ENCODE measurements around the gene ZNF385C.

Gene ZNF385C

DNA sequence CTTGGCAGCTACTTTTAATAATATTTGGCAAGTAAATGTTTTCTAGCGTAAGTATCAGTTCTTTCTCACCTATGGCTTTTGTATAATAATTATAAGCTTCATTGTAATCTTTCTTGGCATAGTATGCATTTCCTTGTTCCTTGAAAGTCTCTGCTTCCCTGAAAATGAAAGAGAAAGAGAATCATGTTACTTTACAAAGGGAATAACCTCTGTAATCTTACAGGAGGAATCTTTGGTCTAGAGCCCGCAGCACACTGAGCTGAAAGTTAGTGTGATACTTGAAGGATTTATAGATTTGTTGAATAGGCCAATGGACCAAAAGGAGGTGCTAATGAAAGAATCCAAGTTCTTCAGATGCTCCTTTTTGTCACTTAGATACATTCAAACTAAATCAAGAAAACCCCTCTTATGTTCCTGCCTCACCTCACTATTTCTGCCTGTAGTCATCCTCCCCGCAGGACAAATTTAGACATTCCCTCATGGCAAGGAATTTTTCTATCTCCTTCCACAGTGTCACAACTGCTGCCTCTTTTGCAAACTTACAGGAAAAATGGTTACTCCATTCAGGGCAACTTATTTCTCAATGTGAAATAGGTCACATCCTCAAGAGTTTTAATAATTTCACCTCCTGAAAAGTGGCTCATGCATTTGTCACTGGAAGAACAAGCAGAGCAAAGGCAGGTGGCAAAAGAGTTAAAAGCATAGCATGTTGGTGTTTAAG is 97.7 kb downstream of the ZNF385C start:
- in situ Hi-C loops (cut with HindIII; ENCODE audit: low sequenced_read_pairs) = no loop called here

DNA sequence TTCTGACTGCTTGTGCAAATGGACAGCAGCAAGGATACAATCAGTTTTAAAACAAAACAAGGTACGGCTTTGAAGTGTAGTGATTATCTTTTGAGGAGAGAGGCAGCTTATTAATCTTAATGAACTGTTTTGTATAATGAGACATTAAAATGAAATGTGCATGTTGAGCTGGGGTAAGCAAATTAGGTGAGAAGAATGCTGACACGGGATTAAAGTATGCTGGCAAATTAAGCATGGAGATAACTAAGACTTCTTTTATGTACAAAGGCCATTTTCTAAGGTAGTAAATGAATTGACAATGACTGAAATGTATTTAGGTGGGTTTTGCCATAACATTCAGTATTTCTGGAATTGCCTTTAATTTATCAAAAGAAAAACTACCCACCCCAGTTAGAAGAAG is 99.8 kb downstream of the ZNF385C start:
- in situ Hi-C loops (cut with HindIII; ENCODE audit: low sequenced_read_pairs) = no loop called here

DNA sequence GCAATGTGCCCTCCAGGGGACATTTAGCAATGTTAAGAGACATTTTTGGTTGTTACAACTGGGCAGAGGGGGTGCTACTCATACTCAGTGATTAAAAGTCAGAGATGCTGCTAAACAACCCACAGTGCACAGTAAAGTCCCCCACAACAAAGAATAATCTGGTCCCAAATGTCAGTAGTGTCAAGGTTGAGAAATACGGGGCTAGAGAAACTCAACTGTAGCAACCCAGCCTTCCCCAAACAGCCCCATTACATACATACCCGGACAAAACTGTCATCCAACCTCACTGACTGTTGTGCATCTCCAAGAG is 101.5 kb downstream of the ZNF385C start:
- in situ Hi-C loops (cut with HindIII; ENCODE audit: low sequenced_read_pairs) = no loop called here

DNA sequence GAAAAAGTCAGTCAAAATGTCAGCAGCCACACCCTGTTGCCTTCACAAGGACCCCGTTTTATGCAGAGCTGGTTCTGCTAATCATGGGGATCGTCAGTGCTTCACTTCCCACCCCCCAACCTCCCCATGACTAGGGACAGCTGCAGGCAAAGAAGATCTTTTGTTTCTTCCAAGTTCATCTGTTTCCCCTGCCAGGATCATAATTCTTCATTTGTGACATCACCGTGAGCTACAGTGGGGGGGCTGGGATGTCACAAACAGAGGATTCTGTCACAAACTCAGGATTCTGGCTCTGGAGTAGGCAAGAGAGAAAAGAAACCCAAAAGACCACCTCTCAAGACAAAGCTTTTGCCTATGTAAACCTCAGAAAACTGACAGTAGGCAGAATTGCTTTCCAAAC is 105.7 kb downstream of the ZNF385C start:
- in situ Hi-C loops (cut with HindIII; ENCODE audit: low sequenced_read_pairs) = no loop called here

DNA sequence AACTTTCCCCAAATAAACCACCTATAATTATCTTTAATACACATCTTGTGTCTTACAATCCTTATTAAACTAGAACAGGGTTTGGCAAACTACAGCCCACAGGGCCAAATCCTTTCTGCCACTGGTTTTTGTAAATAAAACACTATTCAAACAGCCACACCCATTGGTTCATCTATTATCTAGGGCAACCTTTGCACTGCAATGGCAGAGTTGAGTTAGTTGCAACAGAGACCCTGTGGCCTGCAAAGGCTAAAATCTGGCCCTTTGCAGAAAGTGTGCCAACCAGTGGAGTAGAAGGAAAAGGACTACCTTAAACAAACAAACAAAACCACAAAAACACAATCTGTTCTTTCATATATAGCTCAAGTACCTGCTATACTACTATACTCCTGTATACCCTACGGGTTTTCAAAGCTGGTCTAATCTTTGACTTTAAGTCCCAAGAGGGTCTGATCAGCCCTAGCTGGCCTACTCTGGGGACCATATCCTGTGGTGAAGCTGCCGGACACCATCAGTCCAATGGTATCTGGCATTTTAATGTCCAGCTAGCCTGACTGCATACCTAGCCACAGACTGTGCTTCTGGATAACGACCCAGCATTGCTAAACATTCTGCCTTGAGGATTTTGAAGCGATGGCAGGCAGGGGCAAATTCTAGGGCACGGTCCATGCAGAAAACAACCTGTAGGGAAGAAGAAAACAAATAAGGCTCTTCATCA is 108.4 kb downstream of the ZNF385C start:
- in situ Hi-C loops (cut with HindIII; ENCODE audit: low sequenced_read_pairs) = no loop called here

DNA sequence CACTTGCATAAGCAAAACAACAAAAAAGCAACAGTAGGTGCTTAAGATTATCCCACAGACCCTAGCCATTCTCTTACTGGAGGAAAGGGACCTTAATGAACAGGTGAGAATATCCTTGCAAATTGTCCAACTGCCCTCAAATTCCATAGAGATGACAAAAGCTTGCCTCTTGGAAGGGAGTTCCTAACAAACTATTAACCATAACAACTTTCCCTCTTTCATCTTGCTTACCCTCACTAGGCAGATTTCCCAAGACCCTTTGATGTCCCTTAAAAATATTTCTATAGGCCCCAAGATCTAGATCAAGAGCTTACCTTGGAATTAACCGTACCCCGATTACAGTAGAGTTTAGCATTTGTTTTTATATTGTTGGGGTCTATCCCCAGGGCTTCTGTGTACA is 109.9 kb downstream of the ZNF385C start:
- in situ Hi-C loops (cut with HindIII; ENCODE audit: low sequenced_read_pairs) = no loop called here

DNA sequence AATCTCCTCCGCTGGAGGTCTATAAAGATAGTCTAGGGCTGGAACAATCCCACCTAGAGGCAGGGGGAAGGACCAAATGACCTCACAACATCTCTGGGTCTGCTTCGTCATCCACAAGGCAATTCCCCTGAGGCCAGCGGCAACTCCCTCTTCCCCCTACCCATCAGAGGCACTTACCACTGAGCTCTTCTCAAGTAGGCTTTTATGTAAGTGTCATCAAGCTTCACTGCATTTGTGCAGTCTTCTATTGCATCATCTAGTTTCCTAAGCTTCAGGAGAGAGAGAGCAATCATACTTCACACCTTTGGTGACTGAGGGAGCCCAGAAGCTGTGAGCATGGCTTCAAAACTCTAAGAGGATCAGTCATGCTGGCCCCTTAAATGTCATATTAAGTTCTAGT is 110.6 kb downstream of the ZNF385C start:
- in situ Hi-C loops (cut with HindIII; ENCODE audit: low sequenced_read_pairs) = no loop called here

DNA sequence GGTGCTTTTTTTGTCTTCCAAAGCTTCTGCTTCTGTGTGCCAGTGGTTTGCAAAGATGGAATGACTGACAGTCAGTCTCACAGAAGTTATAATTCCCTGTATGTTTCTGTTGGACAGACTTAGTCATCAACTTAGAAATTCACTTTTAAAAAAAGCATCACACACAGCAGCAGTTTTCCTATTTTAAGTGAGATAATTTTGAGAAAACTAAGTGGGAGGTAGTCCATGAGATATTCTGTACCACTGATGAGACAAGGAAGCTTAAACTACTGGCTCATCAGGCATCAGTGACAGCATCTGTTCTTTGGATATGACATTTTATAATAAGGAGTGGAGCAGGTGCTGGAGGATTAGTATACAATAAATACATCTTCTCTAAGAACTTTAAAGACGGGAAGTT is 111.6 kb downstream of the ZNF385C start:
- in situ Hi-C loops (cut with HindIII; ENCODE audit: low sequenced_read_pairs) = no loop called here

DNA sequence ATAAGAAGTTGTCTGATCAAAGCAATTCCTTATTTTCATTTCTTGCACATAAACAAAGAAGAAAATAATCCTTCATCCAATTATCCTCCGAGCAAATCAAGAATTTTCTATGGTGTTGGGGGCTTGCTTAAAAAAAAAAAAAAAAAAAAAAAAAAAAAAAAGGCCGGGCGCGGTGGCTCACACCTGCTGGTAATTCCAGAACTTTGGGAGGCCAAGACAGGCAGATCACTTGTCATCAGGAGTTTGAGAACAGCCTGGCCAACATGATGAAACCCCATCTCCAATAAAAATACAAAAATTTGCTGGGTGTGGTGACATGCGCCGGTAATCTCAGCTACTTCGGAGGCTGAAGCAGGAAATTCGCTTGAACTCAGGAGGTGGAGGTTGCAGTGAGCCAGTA is 112.4 kb downstream of the ZNF385C start:
- in situ Hi-C loops (cut with HindIII; ENCODE audit: low sequenced_read_pairs) = no loop called here

DNA sequence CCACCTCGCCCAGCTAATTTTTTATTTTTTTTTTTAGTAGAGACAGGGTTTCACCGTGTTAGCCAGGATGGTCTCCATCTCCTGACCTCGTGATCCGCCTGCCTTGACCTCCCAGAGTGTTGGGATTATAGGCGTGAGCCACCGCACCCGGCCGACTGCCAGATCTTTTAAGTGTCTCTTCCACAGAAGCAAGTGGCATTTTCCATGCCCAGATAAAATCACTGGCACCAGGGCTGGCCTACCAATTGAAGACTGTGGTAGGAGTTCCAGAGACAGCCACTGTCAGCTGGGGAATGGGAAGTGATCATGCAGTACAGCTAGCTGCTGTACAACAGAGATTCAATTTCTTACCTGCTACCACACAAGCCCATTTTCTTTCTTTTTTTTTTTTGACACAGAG is 113.8 kb downstream of the ZNF385C start:
- in situ Hi-C loops (cut with HindIII; ENCODE audit: low sequenced_read_pairs) = loop anchor here (5.0 kb wide), 1 partner anchor 92 kb away; no protein-coding TSS in a partner anchor

DNA sequence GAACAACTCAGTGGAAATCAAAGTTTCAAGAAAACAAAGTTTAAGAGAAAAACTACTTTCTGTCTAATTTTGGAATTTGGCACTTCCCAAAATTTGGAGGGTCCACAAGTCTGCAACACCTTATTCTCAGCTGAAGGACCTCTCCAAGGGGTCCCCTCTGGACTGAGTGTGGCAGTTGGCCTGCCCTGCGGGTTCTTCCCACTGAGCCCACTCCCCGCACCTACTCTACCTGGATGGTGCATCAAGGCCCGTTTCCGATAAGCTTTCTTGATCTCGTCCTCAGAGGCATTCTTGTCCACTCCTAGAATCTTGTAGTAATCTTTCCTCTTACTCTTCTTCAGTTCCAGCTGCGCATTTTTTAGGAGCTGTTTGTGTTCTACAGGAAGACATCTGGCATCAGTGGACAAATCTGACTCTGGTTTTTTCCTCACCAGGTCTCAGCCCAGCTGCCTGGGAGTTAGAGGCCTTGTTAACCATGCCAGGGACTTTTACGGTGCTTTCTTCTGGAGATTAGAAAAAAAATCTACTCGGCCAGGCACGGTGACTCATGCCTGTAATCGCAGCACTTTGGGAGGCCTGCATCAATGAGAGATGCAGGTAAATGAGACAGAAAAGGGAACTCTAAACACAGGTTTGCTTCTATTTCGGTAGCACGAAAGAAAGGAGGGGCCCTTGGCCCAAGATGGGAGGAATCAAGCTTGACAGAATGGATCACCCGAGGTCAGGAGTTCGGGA is 116.1 kb downstream of the ZNF385C start:
- in situ Hi-C loops (cut with HindIII; ENCODE audit: low sequenced_read_pairs) = loop anchor here (5.0 kb wide), 1 partner anchor 90 kb away; no protein-coding TSS in a partner anchor

DNA sequence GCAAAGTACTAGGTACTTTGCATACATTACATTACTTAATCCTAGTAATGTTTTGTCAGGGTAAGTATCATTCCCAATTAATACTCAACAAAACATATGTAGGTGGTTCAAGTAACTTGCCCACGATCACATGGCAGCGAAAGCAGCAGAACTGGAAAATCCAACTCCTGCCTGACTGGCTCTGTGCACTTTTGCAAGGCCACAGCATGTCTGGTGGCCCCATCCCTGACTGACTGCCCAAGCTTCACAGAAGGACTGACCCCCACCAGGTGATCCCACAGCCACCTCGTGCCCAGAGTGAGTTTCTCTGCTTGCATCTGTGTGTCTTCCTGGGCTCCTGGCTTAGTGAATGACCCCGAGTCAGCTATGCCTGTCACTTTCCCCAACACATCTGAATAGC is 120.3 kb downstream of the ZNF385C start:
- in situ Hi-C loops (cut with HindIII; ENCODE audit: low sequenced_read_pairs) = loop anchor here (10.0 kb wide), 1 partner anchor 147 kb away; the partner anchor contains the start of genes HSPB9 and KAT2A

DNA sequence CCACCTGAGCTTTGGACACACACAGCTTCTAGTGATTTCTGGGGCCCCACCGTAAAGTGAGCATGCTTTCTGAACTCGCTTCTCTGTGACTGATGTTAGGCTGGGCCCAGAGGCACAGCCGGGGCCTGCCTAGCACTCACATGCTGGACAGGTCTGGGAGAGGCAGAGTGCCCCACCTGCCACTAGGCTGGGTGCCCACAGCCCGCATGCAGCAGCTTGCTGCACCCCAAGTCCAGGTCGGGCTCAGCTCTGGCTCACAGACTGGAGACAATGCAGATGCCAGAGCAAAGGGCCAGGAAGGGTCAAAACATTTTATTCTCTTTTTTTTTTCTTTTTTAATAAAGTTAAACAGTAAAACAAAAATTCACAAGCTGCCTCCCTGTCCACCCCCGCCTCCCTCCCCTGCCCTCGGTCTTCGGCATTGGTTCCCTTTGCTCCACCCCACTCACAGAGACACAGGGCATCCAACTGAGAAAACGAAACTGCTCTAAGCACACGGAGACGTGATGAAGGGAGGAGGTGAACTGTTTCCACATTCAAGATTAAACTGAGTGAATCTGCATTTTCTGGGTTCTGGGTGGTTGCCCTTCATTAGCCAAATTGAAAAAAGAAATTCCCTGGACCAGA is 122.0 kb downstream of the ZNF385C start:
- in situ Hi-C loops (cut with HindIII; ENCODE audit: low sequenced_read_pairs) = loop anchor here (10.0 kb wide), 1 partner anchor 149 kb away; the partner anchor contains the start of genes HSPB9 and KAT2A

All from endothelial cell of hepatic sinusoid (primary cell).